SK-N-SH (cell line): ENCODE measurements around the gene PCMT1. TPM values are rescaled to one million over a fixed set of nuclear protein-coding genes. Genes with fewer than 3 reads are reported as not detected.

ENCODE experiments used
- CTCF ChIA-PET: fragments of 300-600, 350-600 bp; formaldehyde crosslinking; extraction: SDS; loops from one replicate; lab custom pipeline; 2021; lab: Yijun Ruan, JAX
- POLR2A ChIA-PET: fragments of 350-600 bp; sonication (Branson Sonifier 250); formaldehyde crosslinking; extraction: SDS; loops from one replicate; lab custom pipeline; 2020; ENCODE audit warnings: antibody characterized with exemption, inconsistent platforms; lab: Yijun Ruan, JAX
- DNase-seq: peaks from one replicate; pipeline ENCODE4 v3.0.0; 2012
- H2AFZ ChIP-seq: fragments of 200-600 bp; sonication (generic); 2 replicates; pipeline ENCODE4 v1.8.1; 2016; ENCODE audit warnings: antibody characterized with exemption, mild to moderate bottlenecking, low read depth
- H3F3A ChIP-seq: fragments of 200-600 bp; sonication (generic); replicated peaks from 2 replicates; pipeline ENCODE3; 2016; ENCODE audit warnings: antibody characterized with exemption, mild to moderate bottlenecking; ENCODE audit not compliant: insufficient read depth
- H3K27ac ChIP-seq, 2 experiments: fragments of 200-500 bp in 1 of 2; fragments of 200-600 bp in 1 of 2; sonication (Bioruptor generic) in 1 of 2; sonication (generic), shearing (Covaris generic) in 1 of 2; 2 replicates each; pipeline versions ENCODE4 v1.5.1 to v1.6.1; 2014 to 2016; ENCODE audit warnings: low read depth in 2 of 2, inconsistent platforms in 1 of 2, low read length in 1 of 2, mild to moderate bottlenecking in 1 of 2, mixed read lengths in 1 of 2
- H3K27me3 ChIP-seq: fragments of 200-600 bp; sonication (generic), shearing (Covaris generic); 2 replicates; pipeline ENCODE4 v1.6.1; 2016; ENCODE audit warnings: mixed run types; ENCODE audit not compliant: insufficient read depth
- H3K36me3 ChIP-seq, 2 experiments: fragments of 200-500 bp in 1 of 2; fragments of 200-600 bp in 1 of 2; sonication (Bioruptor generic) in 1 of 2; sonication (generic) in 1 of 2; replicated peaks in 1 of 2; 2 replicates each; pipeline versions ENCODE3 to v1.5.1; 2014 to 2016; ENCODE audit warnings: low read length in 1 of 2, mild to moderate bottlenecking in 1 of 2; ENCODE audit not compliant: insufficient read depth in 2 of 2, control insufficient read depth in 1 of 2
- H3K4me1 ChIP-seq, 2 experiments: fragments of 200-500 bp in 1 of 2; fragments of 200-600 bp in 1 of 2; sonication (Bioruptor generic) in 1 of 2; sonication (generic), shearing (Covaris generic) in 1 of 2; 2 replicates each; pipeline versions ENCODE4 v1.5.1 to v1.6.1; 2014 to 2016; ENCODE audit warnings: low read depth in 1 of 2, low read length in 1 of 2, mixed run types in 1 of 2; ENCODE audit not compliant: insufficient read depth in 2 of 2, control insufficient read depth in 1 of 2
- H3K4me2 ChIP-seq: fragments of 200-600 bp; sonication (generic), shearing (Covaris generic); 2 replicates; pipeline ENCODE4 v1.6.1; 2017; ENCODE audit warnings: mixed run types
- H3K4me3 ChIP-seq, 2 experiments: fragments of 200-500 bp in 1 of 2; fragments of 200-600 bp in 1 of 2; sonication (Bioruptor generic) in 1 of 2; sonication (generic), shearing (Covaris generic) in 1 of 2; 2 replicates each; pipeline versions ENCODE4 v1.5.1 to v1.8.1; 2014 to 2016; ENCODE audit warnings: low read depth in 2 of 2, inconsistent platforms in 1 of 2, low read length in 1 of 2, mild to moderate bottlenecking in 1 of 2, mixed read lengths in 1 of 2, moderate library complexity in 1 of 2
- H3K79me2 ChIP-seq: fragments of 200-600 bp; sonication (generic); 2 replicates; pipeline ENCODE4 v1.8.1; 2017; ENCODE audit warnings: mild to moderate bottlenecking; ENCODE audit not compliant: insufficient read depth
- H3K9ac ChIP-seq: fragments of 200-600 bp; sonication (generic); 2 replicates; pipeline ENCODE4 v1.6.1; 2017; ENCODE audit warnings: mixed run types
- H3K9me2 ChIP-seq: fragments of 200-600 bp; sonication (generic); 2 replicates; pipeline ENCODE4 v1.6.1; 2017; ENCODE audit warnings: mixed run types
- H3K9me3 ChIP-seq: fragments of 200-600 bp; sonication (generic); 2 replicates; pipeline ENCODE4 v1.6.1; 2017; ENCODE audit warnings: mixed run types, mild to moderate bottlenecking, moderate library complexity
- H4K20me1 ChIP-seq: fragments of 200-600 bp; sonication (generic); 2 replicates; pipeline ENCODE4 v1.6.1; 2017; ENCODE audit warnings: mild to moderate bottlenecking, mixed run types; ENCODE audit not compliant: insufficient read depth
- CHD2 ChIP-seq: fragments of 150-350 bp; IDR thresholded peaks from 2 replicates; pipeline ENCODE4 v1.6.1; 2018; ENCODE audit warnings: low read length; ENCODE audit not compliant: partially characterized antibody
- ELF1 ChIP-seq: IDR thresholded peaks from 2 replicates; pipeline ENCODE4 v1.4.0; 2012
- EP300 ChIP-seq, 2 experiments: IDR thresholded peaks; 2 replicates each; pipeline versions ENCODE4 v1.4.0 to v1.6.1; 2012; ENCODE audit warnings: borderline replicate concordance in 1 of 2, low read depth in 1 of 2, low read length in 1 of 2
- EZH2phosphoT487 ChIP-seq: fragments of 200-600 bp; sonication (generic); IDR thresholded peaks from 2 replicates; pipeline ENCODE4 v1.6.1; 2017; ENCODE audit warnings: low read depth, mixed run types, mild to moderate bottlenecking, antibody characterized with exemption, moderate library complexity, borderline replicate concordance
- FOSL2 ChIP-seq: IDR thresholded peaks from 2 replicates; pipeline ENCODE4 v1.4.0; 2012; ENCODE audit warnings: low read depth, mild to moderate bottlenecking, moderate library complexity, borderline replicate concordance
- FOXJ3 ChIP-seq: sonication (generic); formaldehyde crosslinking; IDR thresholded peaks from 2 replicates; pipeline ENCODE4 v1.5.1; 2020; ENCODE audit warnings: mild to moderate bottlenecking, missing genetic modification reagents
- FOXM1 ChIP-seq: IDR thresholded peaks from 2 replicates; pipeline ENCODE4 v1.4.0; 2012; ENCODE audit warnings: low read depth, mild to moderate bottlenecking
- GABPA ChIP-seq: IDR thresholded peaks from 2 replicates; pipeline ENCODE4 v1.4.0; 2012; ENCODE audit warnings: low read depth, mild to moderate bottlenecking
- MXI1 ChIP-seq: IDR thresholded peaks from 2 replicates; pipeline ENCODE4 v1.6.1; 2012; ENCODE audit warnings: mild to moderate bottlenecking, low read depth, low read length, improper control_type of control experiment
- PBX3 ChIP-seq: IDR thresholded peaks from 2 replicates; pipeline ENCODE4; 2012
- POLR2AphosphoS5 ChIP-seq: IDR thresholded peaks from 2 replicates; pipeline ENCODE4 v1.6.1; 2012; ENCODE audit warnings: low read depth, low read length
- RAD21 ChIP-seq: IDR thresholded peaks from 2 replicates; pipeline ENCODE4 v1.6.1; 2012; ENCODE audit warnings: mild to moderate bottlenecking, low read length
- RCOR1 ChIP-seq: fragments of 150-350 bp; IDR thresholded peaks from 2 replicates; pipeline ENCODE4 v1.6.1; 2017; ENCODE audit warnings: antibody characterized with exemption, low read length
- REST ChIP-seq: IDR thresholded peaks from 2 replicates; pipeline ENCODE4 v1.6.1; 2012; ENCODE audit warnings: mild to moderate bottlenecking, low read depth, low read length, moderate library complexity
- RFX5 ChIP-seq: IDR thresholded peaks from 2 replicates; pipeline ENCODE4 v1.6.1; 2012; ENCODE audit warnings: mild to moderate bottlenecking, improper control_type of control experiment, low read length
- RXRA ChIP-seq: IDR thresholded peaks from 2 replicates; pipeline ENCODE4 v1.4.0; 2012; ENCODE audit warnings: low read depth, mild to moderate bottlenecking, borderline replicate concordance
- TAF1 ChIP-seq: IDR thresholded peaks from 2 replicates; pipeline ENCODE4 v1.6.1; 2012; ENCODE audit warnings: low read depth, mild to moderate bottlenecking, low read length, moderate library complexity, borderline replicate concordance
- TCF12 ChIP-seq: IDR thresholded peaks from 2 replicates; pipeline ENCODE4 v1.4.0; 2012
- TEAD4 ChIP-seq: IDR thresholded peaks from 2 replicates; pipeline ENCODE4 v1.4.0; 2012; ENCODE audit warnings: mild to moderate bottlenecking, borderline replicate concordance; ENCODE audit not compliant: insufficient read depth
- USF2 ChIP-seq: fragments of 150-350 bp; IDR thresholded peaks from 2 replicates; pipeline ENCODE4 v1.6.1; 2017; ENCODE audit warnings: antibody characterized with exemption, low read length, low read depth, borderline replicate concordance
- YY1 ChIP-seq: IDR thresholded peaks from 2 replicates; pipeline ENCODE4 v1.4.0; 2012; ENCODE audit warnings: low read depth, mild to moderate bottlenecking
- ZBTB33 ChIP-seq: IDR thresholded peaks from 2 replicates; pipeline ENCODE4 v1.4.0; 2012; ENCODE audit warnings: low read depth, borderline replicate concordance
- WGBS: methylation state at CpG from one replicate; pipeline ENCODE4 v1.1.6; 2017; ENCODE audit warnings: low lambda C conversion rate; 5-methylcytosine and 5-hydroxymethylcytosine counted together
- polyA plus RNA-seq, 3 experiments: library from polyadenylated mRNA; depleted of rRNA; stranded (reverse); fragments of >200 nt; gene quantifications; 2 replicates each; pipeline ENCODE4 v1.2.3, GENCODE V29; 2012
- TF ChIP-seq, protein P1 (sequence below): IDR thresholded peaks from 2 replicates; pipeline ENCODE4 v1.4.0; 2012; ENCODE audit warnings: low read depth, borderline replicate concordance

PCMT1 gene
- polyA plus RNA-seq, 1 of the 3 experiments (the other 2 are of a cell fraction): 190 TPM

- Histone ChIP-seq H3F3A (peaks cover 12% of the 10 kb centered on the region), H3K9ac (peak within 1 kb of the TSS; percentile 98), H3K27me3 (no peaks in the 10 kb centered on the region), H3K4me3 (peak within 1 kb of the TSS; percentile 82 to 89), H3K79me2 (peaks cover 60% of the 10 kb centered on the region), H3K4me2 (peak within 1 kb of the TSS; percentile 90), H3K4me1 (peaks cover 0 to 7% of the 10 kb centered on the region in 2 experiments; a peak in 2 of 4 replicates), H3K27ac (peak within 1 kb of the TSS; percentile 93 to 96), H3K36me3 (peaks cover 0 to 5% of the 10 kb centered on the region in 2 experiments), H4K20me1 (peaks cover 21% of the 10 kb centered on the region), H3K9me2 (no peaks in the 10 kb centered on the region), H2AFZ (peak within 1 kb of the TSS; percentile 100), H3K9me3 (no peaks in the 10 kb centered on the region)
- WGBS: 0% methylated on average over 16 of the region's 82 CpGs
- ChIA-PET CTCF (interaction anchor here (0.8 to 1.9 kb wide), 5 partner anchors 11 to 157 kb away, joined by 3 to 6 read pairs (median 3); no protein-coding TSS in a partner anchor), POLR2A (interaction anchor here (0.6 to 2.9 kb wide), 9 partner anchors 13 to 155 kb away, joined by 3 to 9 read pairs (median 3); partner anchors contain the start of genes KATNA1 and PCMT1)
- DNase-seq: peak; percentile 91
- TF ChIP-seq EZH2phosphoT487 (no peak), TCF12 (no peak; the same call in 1 of the 2 replicates), GABPA (peak; percentile 77), RXRA (no peak), REST (peak; percentile 41; the same call in 1 of the 2 replicates), ZBTB33 (no peak), TAF1 (peak; percentile 91), PBX3 (no peak), RFX5 (no peak), YY1 (peak; percentile 95), USF2 (no peak), MXI1 (peak; percentile 60), TEAD4 (no peak), FOXJ3 (CRISPR knock-in tag) (no peak), RAD21 (no peak), EP300 (IDR thresholded peaks at IDR 0.05; ENCODE audit: borderline replicate concordance in 1 of 2, low read depth in 1 of 2, low read length in 1 of 2) (peak in 1 of 2 experiments; percentile 38; a peak in 1 of 4 replicates), ELF1 (no peak; the same call in none of the 2 replicates), POLR2AphosphoS5 (peak; percentile 86), FOSL2 (0 out of 2 replicates have a peak, but pooled peaks have one; percentile 5), RCOR1 (no peak), FOXM1 (no peak), CHD2 (no peak)
- TF ChIP-seq, protein P1, sequence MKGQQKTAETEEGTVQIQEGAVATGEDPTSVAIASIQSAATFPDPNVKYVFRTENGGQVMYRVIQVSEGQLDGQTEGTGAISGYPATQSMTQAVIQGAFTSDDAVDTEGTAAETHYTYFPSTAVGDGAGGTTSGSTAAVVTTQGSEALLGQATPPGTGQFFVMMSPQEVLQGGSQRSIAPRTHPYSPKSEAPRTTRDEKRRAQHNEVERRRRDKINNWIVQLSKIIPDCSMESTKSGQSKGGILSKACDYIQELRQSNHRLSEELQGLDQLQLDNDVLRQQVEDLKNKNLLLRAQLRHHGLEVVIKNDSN: no peak
Measured at GRCh38 chr6:149717588-149718458, 31.7 kb upstream of the PCMT1 start, which contains the start of gene LATS1. TSS of gene LATS1 (minus strand) at chr6:149718101. CDS start at chr6:149702126, 15,975 bp downstream.
